Tibial nerve (tissue), 4 donors: ENCODE measurements around the gene GPR21. TPM values are rescaled to one million over a fixed set of nuclear protein-coding genes. Genes with fewer than 3 reads are reported as not detected.

Source experiments
- DNase-seq, 2 donors: peaks; one replicate each; pipeline ENCODE4 v3.0.0-alpha.2; 2019; ENCODE audit warnings: low spot score in 2 of 2
- H3K27ac ChIP-seq, 4 donors: fragments of 200-600 bp; sonication (generic) in 3 of 4; one replicate each; pipeline ENCODE4 v1.5.1; 2017 to 2019; ENCODE audit warnings: mild to moderate bottlenecking in 1 of 4
- H3K27me3 ChIP-seq, 2 donors: fragments of 200-600 bp; sonication (generic) in 1 of 2; one replicate each; pipeline versions ENCODE4 v1.5.1 to v1.6.0; 2017 to 2019
- H3K36me3 ChIP-seq, 3 donors: fragments of 200-600 bp; sonication (generic); one replicate each; pipeline ENCODE4 v1.5.1; 2018 to 2019
- H3K4me1 ChIP-seq, 4 donors: fragments of 200-600 bp; sonication (generic) in 3 of 4; one replicate each; pipeline ENCODE4 v1.5.1; 2017 to 2019
- H3K4me3 ChIP-seq, 4 donors: fragments of 200-600 bp; sonication (generic) in 3 of 4; one replicate each; pipeline ENCODE4 v1.5.1; 2017 to 2019; ENCODE audit warnings: mild to moderate bottlenecking in 1 of 4, moderate library complexity in 1 of 4
- H3K9me3 ChIP-seq, 4 donors: fragments of 200-600 bp; sonication (generic) in 3 of 4; one replicate each; pipeline ENCODE4 v1.5.1; 2017 to 2019
- EP300 ChIP-seq, 2 donors: sonication (generic); formaldehyde crosslinking; IDR thresholded peaks; one replicate each; pipeline ENCODE4 v1.6.1; 2017; ENCODE audit warnings: antibody characterized with exemption in 2 of 2, mild to moderate bottlenecking in 1 of 2
- POLR2A ChIP-seq, 2 donors: fragments of 450-650 bp; IDR thresholded peaks; one replicate each; pipeline ENCODE4 v1.6.1; 2017; ENCODE audit warnings: antibody characterized with exemption in 2 of 2, mild to moderate bottlenecking in 2 of 2, moderate library complexity in 2 of 2
- WGBS, 2 donors: methylation state at CpG; one replicate each; pipeline ENCODE4 v1.1.5; 2018; 5-methylcytosine and 5-hydroxymethylcytosine counted together
- total RNA-seq, 4 donors: library from RNA; depleted of rRNA; stranded (reverse); fragments of >200 nt; gene quantifications; one replicate each; pipeline ENCODE4 v1.1.0, GENCODE V29; 2016
- TF ChIP-seq, protein P1 (sequence below), 5 experiments: fragments of 200-600 bp in 3 of 5; fragments of 450-650 bp in 2 of 5; sonication (generic) in 3 of 5; IDR thresholded peaks; one replicate each; pipeline ENCODE4 v1.5.1; 2016 to 2019; ENCODE audit warnings: antibody characterized with exemption in 5 of 5, mild to moderate bottlenecking in 3 of 5, moderate library complexity in 2 of 5

GPR21 gene
- total RNA-seq, 4 donors from 2014 or later: 0.98 to 4.4 (median 3.9) TPM; not detected in 1

DNA sequence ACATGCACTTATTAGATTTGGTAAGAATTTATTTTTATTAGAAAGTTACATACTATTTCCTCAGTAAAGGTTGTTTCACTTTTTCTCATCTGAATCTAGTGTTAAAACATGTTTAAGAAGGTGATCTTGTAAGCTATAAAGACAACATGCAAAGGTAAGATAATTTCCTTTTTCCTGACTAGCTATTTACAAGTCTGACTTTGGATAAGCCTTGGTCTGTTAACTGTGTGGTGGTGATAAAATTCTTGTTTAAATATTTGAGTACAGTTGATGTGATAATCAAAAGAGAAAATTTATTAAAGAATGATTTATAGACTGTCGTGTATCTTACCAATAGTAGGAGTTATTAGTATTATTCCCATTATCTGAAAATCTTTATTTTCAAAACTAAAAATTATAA is 36.9 kb upstream of the GPR21 start:
- no peak overlapping the region for H3K27ac ChIP-seq
- no peaks in the 10 kb centered on the region for H3K9me3 ChIP-seq
- peaks cover 0 to 54% (median 5%) of the 10 kb centered on the region in 3 donors for H3K36me3 ChIP-seq
- no peak for TF ChIP-seq POLR2A (IDR thresholded peaks at IDR 0.05)
- TF ChIP-seq EP300 (IDR thresholded peaks at IDR 0.05): no peak
- TF ChIP-seq, protein P1, sequence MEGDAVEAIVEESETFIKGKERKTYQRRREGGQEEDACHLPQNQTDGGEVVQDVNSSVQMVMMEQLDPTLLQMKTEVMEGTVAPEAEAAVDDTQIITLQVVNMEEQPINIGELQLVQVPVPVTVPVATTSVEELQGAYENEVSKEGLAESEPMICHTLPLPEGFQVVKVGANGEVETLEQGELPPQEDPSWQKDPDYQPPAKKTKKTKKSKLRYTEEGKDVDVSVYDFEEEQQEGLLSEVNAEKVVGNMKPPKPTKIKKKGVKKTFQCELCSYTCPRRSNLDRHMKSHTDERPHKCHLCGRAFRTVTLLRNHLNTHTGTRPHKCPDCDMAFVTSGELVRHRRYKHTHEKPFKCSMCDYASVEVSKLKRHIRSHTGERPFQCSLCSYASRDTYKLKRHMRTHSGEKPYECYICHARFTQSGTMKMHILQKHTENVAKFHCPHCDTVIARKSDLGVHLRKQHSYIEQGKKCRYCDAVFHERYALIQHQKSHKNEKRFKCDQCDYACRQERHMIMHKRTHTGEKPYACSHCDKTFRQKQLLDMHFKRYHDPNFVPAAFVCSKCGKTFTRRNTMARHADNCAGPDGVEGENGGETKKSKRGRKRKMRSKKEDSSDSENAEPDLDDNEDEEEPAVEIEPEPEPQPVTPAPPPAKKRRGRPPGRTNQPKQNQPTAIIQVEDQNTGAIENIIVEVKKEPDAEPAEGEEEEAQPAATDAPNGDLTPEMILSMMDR (IDR thresholded peaks at IDR 0.05): no peak
- H3K4me1 ChIP-seq: peaks cover 0 to 4% (median 2%) of the 10 kb centered on the region in 4 donors
- H3K4me3 ChIP-seq: no peak overlapping the region
- no peaks in the 10 kb centered on the region for H3K27me3 ChIP-seq
- WGBS, 2 donors: 91 to 92% methylated on average over 1 of the region's 1 CpG
- no peak for DNase-seq

DNA sequence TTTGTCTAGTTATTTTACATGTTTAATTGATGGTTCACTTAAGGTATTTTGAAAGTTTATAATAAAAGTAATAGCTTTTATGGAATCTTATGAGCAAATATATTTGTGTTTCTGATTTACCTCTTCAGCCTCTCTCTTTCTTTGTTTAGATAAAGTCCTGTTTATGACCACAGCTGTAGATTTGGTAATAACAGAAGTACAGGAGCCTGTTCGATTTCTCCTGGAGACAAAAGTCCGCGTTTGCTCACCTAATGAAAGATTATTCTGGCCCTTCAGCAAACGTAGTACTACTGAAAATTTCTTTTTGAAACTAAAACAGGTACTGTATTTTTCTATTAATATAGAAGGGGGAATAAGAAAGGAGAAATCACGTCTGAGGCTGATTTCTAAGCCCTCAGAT is 35.0 kb upstream of the GPR21 start:
- Histone ChIP-seq H3K36me3 (peaks cover 0 to 51% (median 5%) of the 10 kb centered on the region in 3 donors), H3K9me3 (no peaks in the 10 kb centered on the region), H3K4me1 (peaks cover 0 to 10% (median 2%) of the 10 kb centered on the region in 4 donors), H3K27ac (peak overlapping the region in 1 of 4 donors; percentile 41), H3K27me3 (no peaks in the 10 kb centered on the region), H3K4me3 (no peak overlapping the region)
- TF ChIP-seq POLR2A (IDR thresholded peaks at IDR 0.05) (no peak), EP300 (IDR thresholded peaks at IDR 0.05) (no peak)
- TF ChIP-seq, protein P1 (IDR thresholded peaks at IDR 0.05): no peak
- 87% methylated on average over 5 of the region's 5 CpGs for WGBS, 2 donors
- DNase-seq: no peak

DNA sequence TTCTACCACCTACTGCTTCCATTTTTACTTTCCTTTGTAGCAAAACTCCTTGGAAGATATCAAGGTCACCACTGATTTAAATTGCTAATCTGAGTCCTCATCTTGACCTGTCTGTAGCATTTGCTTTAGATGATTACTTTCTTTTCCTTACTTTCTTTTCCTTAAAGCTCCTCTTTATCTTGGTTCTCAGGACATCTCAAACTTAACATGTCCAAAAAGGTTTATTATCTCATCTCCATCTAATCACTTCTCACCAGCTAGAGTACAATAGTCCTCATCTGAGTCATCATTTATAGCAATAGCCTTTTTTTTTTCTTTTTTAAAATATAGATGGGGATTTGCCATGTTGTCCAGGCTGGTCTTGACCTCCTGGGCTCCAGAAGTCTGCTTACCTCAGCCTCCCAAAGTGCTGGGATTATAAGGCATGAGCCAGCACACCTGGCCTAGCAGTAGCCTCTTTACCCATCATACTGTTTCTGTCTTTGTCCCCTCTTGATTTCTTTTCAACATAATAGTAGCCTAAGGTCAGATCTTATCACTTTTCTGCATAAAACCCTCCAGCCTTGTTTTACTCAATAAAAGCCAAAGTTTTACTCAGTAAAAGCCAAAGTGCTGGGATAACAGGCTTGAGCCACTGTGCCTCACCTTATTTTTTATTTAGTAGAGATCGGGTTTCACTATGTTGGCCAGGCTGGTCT is 32.9 kb upstream of the GPR21 start:
- TF ChIP-seq POLR2A (IDR thresholded peaks at IDR 0.05): no peak
- TF ChIP-seq EP300 (IDR thresholded peaks at IDR 0.05): no peak
- TF ChIP-seq, protein P1 (IDR thresholded peaks at IDR 0.05): no peak
- H3K4me3 ChIP-seq: no peak overlapping the region
- peaks cover 0 to 48% (median 5%) of the 10 kb centered on the region in 3 donors for H3K36me3 ChIP-seq
- WGBS, 2 donors: 94 to 100% methylated on average over 1 of the region's 1 CpG
- DNase-seq: no peak
- no peaks in the 10 kb centered on the region for H3K9me3 ChIP-seq
- H3K4me1 ChIP-seq: peaks cover 0 to 14% (median 2%) of the 10 kb centered on the region in 4 donors
- H3K27ac ChIP-seq: no peak overlapping the region
- no peaks in the 10 kb centered on the region for H3K27me3 ChIP-seq

DNA sequence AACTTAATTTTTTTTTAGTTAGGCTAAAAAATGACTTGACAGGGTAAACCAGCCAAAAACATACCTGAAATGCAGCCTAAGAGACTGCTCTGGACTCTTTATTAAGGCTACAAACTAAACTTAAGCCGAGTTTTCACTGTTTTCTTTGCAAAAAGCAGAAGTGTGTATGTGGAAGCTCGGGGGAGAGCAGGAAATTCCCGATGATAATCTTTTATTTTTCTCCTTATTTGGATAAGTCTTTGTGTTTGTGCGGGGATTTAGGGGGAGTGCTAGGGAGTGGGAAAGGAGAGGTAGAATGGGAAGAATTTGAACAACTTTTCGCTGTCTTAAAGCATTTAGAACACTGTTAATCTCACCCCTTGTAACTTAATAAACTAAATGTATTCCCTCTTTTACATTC is 30.7 kb upstream of the GPR21 start:
- TF ChIP-seq, protein P1 (IDR thresholded peaks at IDR 0.05): no peak
- TF ChIP-seq POLR2A (IDR thresholded peaks at IDR 0.05): no peak
- no peak for TF ChIP-seq EP300 (IDR thresholded peaks at IDR 0.05)
- Histone ChIP-seq H3K9me3 (no peaks in the 10 kb centered on the region), H3K4me1 (peaks cover 0 to 14% (median 2%) of the 10 kb centered on the region in 4 donors), H3K27me3 (no peaks in the 10 kb centered on the region), H3K4me3 (no peak overlapping the region), H3K36me3 (peaks cover 0 to 43% (median 5%) of the 10 kb centered on the region in 3 donors), H3K27ac (peak overlapping the region in 1 of 4 donors; percentile 20)
- DNase-seq: no peak
- 38 to 39% methylated on average over 5 of the region's 5 CpGs for WGBS, 2 donors

DNA sequence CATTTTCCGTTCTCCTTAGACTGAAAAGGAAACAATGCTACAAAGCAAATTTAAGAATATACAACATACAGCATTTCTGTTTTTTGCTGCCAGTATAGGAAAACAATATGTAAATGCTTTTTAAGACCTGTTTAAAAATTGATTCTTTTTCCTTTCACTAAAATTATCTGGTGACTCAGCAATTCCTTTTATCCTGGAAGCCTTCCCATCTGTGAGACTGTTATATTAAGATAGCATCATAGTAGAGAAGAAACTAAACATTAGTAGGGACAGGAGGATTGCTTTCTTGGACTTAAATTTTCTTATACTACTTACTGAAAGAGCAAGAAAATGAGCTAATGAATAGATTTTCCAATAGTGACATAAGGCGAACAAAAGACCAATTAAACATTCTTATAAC is 30.0 kb upstream of the GPR21 start:
- no peaks in the 10 kb centered on the region for H3K9me3 ChIP-seq
- TF ChIP-seq, protein P1 (IDR thresholded peaks at IDR 0.05): no peak
- TF ChIP-seq POLR2A (IDR thresholded peaks at IDR 0.05) (no peak), EP300 (IDR thresholded peaks at IDR 0.05) (no peak)
- DNase-seq: no peak
- peaks cover 0 to 14% (median 2%) of the 10 kb centered on the region in 4 donors for H3K4me1 ChIP-seq
- H3K27me3 ChIP-seq: no peaks in the 10 kb centered on the region
- 63 to 89% methylated on average over 2 of the region's 2 CpGs for WGBS, 2 donors
- peaks cover 0 to 36% (median 5%) of the 10 kb centered on the region in 3 donors for H3K36me3 ChIP-seq
- H3K4me3 ChIP-seq: no peak overlapping the region
- H3K27ac ChIP-seq: peak overlapping the region in 1 of 4 donors; percentile 20
